GM12892 (cell line): ENCODE data around the gene PKP1.

ENCODE experiments used
- POLR2A ChIP-seq: IDR thresholded peaks from 2 replicates; pipeline ENCODE4 v1.6.1; 2011; ENCODE audit warnings: low read depth, low read length, control low read depth
- POLR2AphosphoS5 ChIP-seq: IDR thresholded peaks from 2 replicates; pipeline ENCODE4 v1.6.1; 2011; ENCODE audit warnings: low read depth, low read length, control low read depth
- TAF1 ChIP-seq: IDR thresholded peaks from 2 replicates; pipeline ENCODE4 v1.6.1; 2011; ENCODE audit warnings: low read depth, mild to moderate bottlenecking, control low read depth, low read length, borderline replicate concordance

GRCh38 chr1:201351617-201352016 is 68.3 kb downstream of the PKP1 start:
- TF ChIP-seq POLR2AphosphoS5 (no peak), POLR2A (no peak), TAF1 (no peak)
